Neural cell (in vitro differentiated cells): Measurements from ENCODE around the gene RTP4.

ENCODE experiments used
- CTCF ChIP-seq: fragments of 450-650 bp; IDR thresholded peaks from 2 replicates; pipeline ENCODE4 v1.5.1; 2014; ENCODE audit warnings: antibody characterized with exemption, mild to moderate bottlenecking, moderate library complexity; ENCODE audit not compliant: poor library complexity, severe bottlenecking
- EP300 ChIP-seq: fragments of 450-650 bp; conservative IDR thresholded peaks from 2 replicates; pipeline ENCODE4 v1.6.1; 2014; ENCODE audit warnings: antibody characterized with exemption, mild to moderate bottlenecking, moderate library complexity; ENCODE audit not compliant: poor library complexity, severe bottlenecking
- EZH2 ChIP-seq: fragments of 200-600, 300-800 bp; shearing (Covaris generic), sonication (generic); IDR thresholded peaks from 2 replicates; pipeline ENCODE4 v1.6.1; 2014; ENCODE audit warnings: antibody characterized with exemption, low read length, borderline replicate concordance, mild to moderate bottlenecking; ENCODE audit not compliant: insufficient read depth, poor library complexity, severe bottlenecking
- MXI1 ChIP-seq: fragments of 450-650 bp; conservative IDR thresholded peaks from 2 replicates; pipeline ENCODE4 v1.6.1; 2014; ENCODE audit warnings: antibody characterized with exemption, mild to moderate bottlenecking; ENCODE audit not compliant: poor library complexity, severe bottlenecking
- TAF1 ChIP-seq: IDR thresholded peaks from 2 replicates; pipeline ENCODE4 v1.6.1; 2012; ENCODE audit warnings: low read depth

GRCh38 chr3:187343670-187344069 lies 24.5 kb upstream of the RTP4 start:
- TF ChIP-seq CTCF (no peak), EZH2 (no peak), EP300 (no peak), MXI1 (no peak), TAF1 (no peak)
